Adrenal gland (tissue), 12 donors: ENCODE data around the gene YOD1. TPM values are rescaled to one million over a fixed set of nuclear protein-coding genes. Genes with fewer than 3 reads are reported as not detected.

Experiments
- DNase-seq, 7 donors: peaks; one replicate each; pipeline ENCODE4 v3.0.0-alpha.2; 2019 to 2020
- H3K27ac ChIP-seq, 5 donors: fragments of 200-600 bp; sonication (generic) in 4 of 5; 1 replicate in 3 of 5; 2 replicates in 2 of 5; pipeline versions ENCODE4 v1.5.1 to v1.8.0; 2016 to 2020; ENCODE audit warnings: mild to moderate bottlenecking in 1 of 5
- H3K27me3 ChIP-seq: fragments of 200-600 bp; 2 replicates; pipeline ENCODE4 v1.8.0; 2021
- H3K36me3 ChIP-seq, 2 donors: fragments of 200-600 bp; replicated peaks in 1 of 2; 1 replicate in 1 of 2; 2 replicates in 1 of 2; pipeline versions ENCODE4 v1.5.1 to v1.8.0; 2018 to 2022
- H3K4me1 ChIP-seq, 2 donors: fragments of 200-600 bp; replicated peaks in 1 of 2; 1 replicate in 1 of 2; 2 replicates in 1 of 2; pipeline versions ENCODE4 v1.5.1 to v1.8.0; 2018 to 2021
- H3K4me3 ChIP-seq, 4 donors: fragments of 200-600 bp; sonication (generic) in 3 of 4; one replicate each; pipeline ENCODE4 v1.5.1; 2016 to 2018
- H3K9me3 ChIP-seq, 3 donors: fragments of 200-600 bp; sonication (generic) in 1 of 3; replicated peaks in 1 of 3; 1 replicate in 2 of 3; 2 replicates in 1 of 3; pipeline versions ENCODE4 v1.5.1 to v1.8.0; 2016 to 2021
- POLR2A ChIP-seq, 2 donors: fragments of 450-650 bp; IDR thresholded peaks; one replicate each; pipeline ENCODE4 v1.6.1; 2017; ENCODE audit warnings: antibody characterized with exemption in 2 of 2, mild to moderate bottlenecking in 2 of 2, moderate library complexity in 1 of 2
- WGBS, 4 donors: extraction: QIAGEN DNeasy Blood & Tissue Kit in 2 of 4; methylation state at CpG; one replicate each; pipeline versions ENCODE4 v1.1.5 to v1.1.7; 2013 to 2017; 5-methylcytosine and 5-hydroxymethylcytosine counted together
- intact Hi-C, 2 donors: fragments of 100-400 bp; cut with DNase I; formaldehyde crosslinking; loops; one replicate each; pipeline versions ENCODE4 v1.14.1 to v1.15.0; 2022 to 2023
- polyA plus RNA-seq, 3 donors: library from polyadenylated mRNA; stranded (reverse); fragments of 200-250 nt in 2 of 3; fragments of 350-450 nt in 1 of 3; fragmentation: Illumina TruSeq in 1 of 3; extraction: RNeasy Lipid Tissue Mini Kit (QIAGEN cat#74804) in 1 of 3; gene quantifications; one replicate each; pipeline ENCODE4 v1.2.3, GENCODE V29; 2013 to 2014
- total RNA-seq, 9 donors: library from RNA; depleted of rRNA in 4 of 9; stranded (reverse); fragments of >200 nt in 4 of 9; fragments of 120-200 nt in 1 of 9; fragmentation: NEBNext Ultra II Directional in 1 of 9; extraction: Animal tissue kit (Norgen Biotek cat#: 25700) in 1 of 9; gene quantifications; one replicate each; pipeline versions ENCODE4 v1.1.0 to v1.2.4, GENCODE V29; 2013 to 2023
- TF ChIP-seq, protein P1 (sequence below), 6 experiments: fragments of 450-650 bp in 4 of 6; fragments of 200-600 bp in 2 of 6; sonication (generic) in 1 of 6; IDR thresholded peaks; 1 replicate in 5 of 6; 2 replicates in 1 of 6; pipeline versions ENCODE4 v1.5.1 to v1.8.0; 2016 to 2021; ENCODE audit warnings: antibody characterized with exemption in 6 of 6, mild to moderate bottlenecking in 2 of 6, moderate library complexity in 1 of 6
- donor health status: healthy with polysubstance abuse.
- donor health status: Bipolar disorder and iron deficiency.
- donor health status: DM: yes; HTN: yes; CAD: no.
- donor health status: DM: no; HTN: no; CAD: no.
- donor health status: DM: no; HTN: no; CAD: no.
- donor health status: DM: yes; HTN: yes; CAD: no.

The YOD1 gene
- total and polyA plus RNA-seq, 12 donors, result 2.5 to 22.1 (median 8.6) TPM

DNA sequence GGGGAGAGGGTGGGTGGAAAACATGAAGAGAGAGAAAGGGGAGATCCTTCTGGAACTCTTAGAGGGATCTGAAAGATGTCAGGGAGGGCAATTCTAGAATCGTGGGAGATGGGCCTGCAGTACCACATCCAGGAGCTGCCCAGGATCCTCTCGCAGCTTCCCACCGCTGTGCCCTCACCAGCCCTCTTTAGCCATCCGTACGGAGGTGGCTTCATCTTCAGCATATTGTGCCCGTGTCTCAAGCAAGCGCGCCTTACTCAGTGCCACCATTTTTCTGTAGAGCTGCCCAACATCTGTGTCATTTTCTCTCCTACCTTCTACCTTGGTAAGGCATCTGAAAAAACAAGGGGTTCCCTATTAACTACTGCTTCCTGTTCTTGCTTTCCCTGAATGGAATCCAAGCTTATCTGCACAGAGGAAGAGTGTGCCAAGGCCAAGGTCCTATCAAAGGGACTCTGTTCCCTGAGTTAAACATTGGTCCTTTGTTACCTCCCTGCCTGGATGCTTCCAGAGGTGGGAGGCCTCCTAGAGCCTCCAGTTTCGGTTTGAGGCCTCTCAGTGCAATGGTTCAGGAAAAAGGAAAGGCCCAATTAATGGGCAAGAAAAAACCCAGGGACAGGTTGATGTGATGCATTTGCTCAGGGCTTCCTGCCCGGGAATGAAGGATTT lies 41.7 kb downstream of the YOD1 start:
- no peaks in the 10 kb centered on the region for H3K4me1 ChIP-seq
- intact Hi-C loops, result no loop called here
- DNase-seq, result no peak
- no peak overlapping the region for H3K27ac ChIP-seq
- no peaks in the 10 kb centered on the region for H3K27me3 ChIP-seq
- H3K36me3 ChIP-seq, result no peaks in the 10 kb centered on the region
- no peak overlapping the region for H3K4me3 ChIP-seq
- H3K9me3 ChIP-seq, result no peaks in the 10 kb centered on the region
- 89 to 94% (median 91%) methylated on average over 10 of the region's 10 CpGs for WGBS, 4 donors
- TF ChIP-seq POLR2A (IDR thresholded peaks at IDR 0.05), result no peak
- TF ChIP-seq, protein P1, sequence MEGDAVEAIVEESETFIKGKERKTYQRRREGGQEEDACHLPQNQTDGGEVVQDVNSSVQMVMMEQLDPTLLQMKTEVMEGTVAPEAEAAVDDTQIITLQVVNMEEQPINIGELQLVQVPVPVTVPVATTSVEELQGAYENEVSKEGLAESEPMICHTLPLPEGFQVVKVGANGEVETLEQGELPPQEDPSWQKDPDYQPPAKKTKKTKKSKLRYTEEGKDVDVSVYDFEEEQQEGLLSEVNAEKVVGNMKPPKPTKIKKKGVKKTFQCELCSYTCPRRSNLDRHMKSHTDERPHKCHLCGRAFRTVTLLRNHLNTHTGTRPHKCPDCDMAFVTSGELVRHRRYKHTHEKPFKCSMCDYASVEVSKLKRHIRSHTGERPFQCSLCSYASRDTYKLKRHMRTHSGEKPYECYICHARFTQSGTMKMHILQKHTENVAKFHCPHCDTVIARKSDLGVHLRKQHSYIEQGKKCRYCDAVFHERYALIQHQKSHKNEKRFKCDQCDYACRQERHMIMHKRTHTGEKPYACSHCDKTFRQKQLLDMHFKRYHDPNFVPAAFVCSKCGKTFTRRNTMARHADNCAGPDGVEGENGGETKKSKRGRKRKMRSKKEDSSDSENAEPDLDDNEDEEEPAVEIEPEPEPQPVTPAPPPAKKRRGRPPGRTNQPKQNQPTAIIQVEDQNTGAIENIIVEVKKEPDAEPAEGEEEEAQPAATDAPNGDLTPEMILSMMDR (IDR thresholded peaks at IDR 0.05), result no peak

DNA sequence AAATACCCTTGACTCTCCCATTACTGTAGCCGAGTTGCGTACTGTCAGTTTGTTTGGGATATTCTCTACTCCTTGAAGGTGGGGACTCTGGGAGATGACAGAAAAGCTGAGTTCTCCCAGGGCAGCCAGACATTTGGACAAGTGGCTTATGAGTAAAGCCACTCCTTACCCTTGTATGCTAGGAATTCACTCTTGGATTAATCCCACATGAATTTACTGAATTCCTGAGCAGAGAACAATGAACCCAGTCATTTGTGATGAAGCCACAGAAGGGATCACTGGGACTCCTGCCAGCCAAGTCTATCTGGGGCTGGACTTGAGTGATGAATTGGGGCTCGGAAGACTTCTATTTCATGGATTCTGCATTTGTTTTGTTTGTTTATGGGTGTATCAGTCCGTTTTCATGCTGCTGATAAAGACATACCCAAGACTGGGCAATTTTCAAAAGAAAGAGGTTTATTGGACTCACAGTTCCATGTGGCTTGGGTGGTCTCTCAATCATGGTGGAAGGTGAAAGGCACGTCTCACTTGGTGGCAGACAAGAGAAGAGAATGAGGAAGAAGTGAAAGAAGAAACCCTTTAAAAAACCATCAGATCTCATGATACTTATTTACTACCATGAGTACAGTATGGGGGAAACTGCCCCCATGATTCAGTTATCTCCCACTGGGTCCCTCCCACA lies 43.5 kb downstream of the YOD1 start:
- peak in 2 of 7 donors; percentile 22 to 44 for DNase-seq
- Histone ChIP-seq H3K27ac (peak overlapping the region in 1 of 5 donors; percentile 14), H3K4me3 (no peak overlapping the region), H3K27me3 (no peaks in the 10 kb centered on the region), H3K9me3 (no peaks in the 10 kb centered on the region), H3K4me1 (no peaks in the 10 kb centered on the region), H3K36me3 (no peaks in the 10 kb centered on the region)
- TF ChIP-seq, protein P1 (IDR thresholded peaks at IDR 0.05), result no peak
- TF ChIP-seq POLR2A (IDR thresholded peaks at IDR 0.05), result no peak
- 70 to 82% (median 77%) methylated on average over 5 of the region's 5 CpGs for WGBS, 4 donors
- intact Hi-C loops, result no loop called here

DNA sequence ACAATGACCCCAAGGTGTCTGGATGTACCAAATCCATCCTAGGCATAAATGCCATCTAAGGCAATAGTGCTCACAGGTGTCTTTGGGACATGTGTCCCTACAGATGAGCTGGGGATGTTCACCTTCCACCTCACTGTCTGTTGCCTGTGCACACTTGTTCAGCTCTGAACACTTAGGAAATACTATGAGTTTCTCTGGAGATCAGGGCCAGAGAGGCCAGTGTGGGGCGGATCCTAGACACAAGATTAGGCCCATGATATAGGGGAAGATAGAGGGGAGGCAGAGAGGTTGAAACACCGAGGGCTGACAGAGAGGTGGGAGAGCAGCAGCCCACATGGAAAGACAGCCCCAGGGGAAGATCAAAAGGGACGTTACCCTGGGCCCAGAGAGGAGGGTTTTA lies 44.1 kb downstream of the YOD1 start:
- TF ChIP-seq, protein P1 (IDR thresholded peaks at IDR 0.05), result no peak
- TF ChIP-seq POLR2A (IDR thresholded peaks at IDR 0.05), result no peak
- no peaks in the 10 kb centered on the region for H3K27me3 ChIP-seq
- intact Hi-C loops, result no loop called here
- no peaks in the 10 kb centered on the region for H3K9me3 ChIP-seq
- H3K36me3 ChIP-seq, result no peaks in the 10 kb centered on the region
- 82 to 84% (median 83%) methylated on average over 3 of the region's 3 CpGs for WGBS, 4 donors
- no peak for DNase-seq
- no peak overlapping the region for H3K4me3 ChIP-seq
- no peaks in the 10 kb centered on the region for H3K4me1 ChIP-seq
- peak overlapping the region in 1 of 5 donors; percentile 14 for H3K27ac ChIP-seq

DNA sequence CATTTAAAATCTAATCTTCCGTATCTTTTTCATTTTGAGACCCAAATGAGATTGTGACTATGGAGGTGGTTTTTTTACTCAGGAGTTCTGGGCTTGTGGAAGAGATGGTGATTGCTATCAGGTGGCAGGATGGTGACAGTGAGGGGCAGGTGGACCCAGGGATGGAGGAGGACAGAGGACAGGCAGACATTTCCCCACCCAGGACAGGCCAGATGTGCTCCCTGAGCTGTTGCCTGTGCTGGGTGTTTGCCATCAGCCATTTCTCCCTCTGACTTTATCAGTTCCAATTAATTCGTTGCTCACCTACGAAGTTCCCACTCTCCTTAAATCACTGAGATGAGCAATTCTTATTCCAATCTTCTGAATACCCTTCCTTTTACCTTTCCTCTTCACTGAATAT lies 44.9 kb downstream of the YOD1 start:
- no peaks in the 10 kb centered on the region for H3K36me3 ChIP-seq
- no peaks in the 10 kb centered on the region for H3K4me1 ChIP-seq
- H3K27me3 ChIP-seq, result no peaks in the 10 kb centered on the region
- intact Hi-C loops, result no loop called here
- TF ChIP-seq, protein P1 (IDR thresholded peaks at IDR 0.05), result no peak
- DNase-seq, result no peak
- no peaks in the 10 kb centered on the region for H3K9me3 ChIP-seq
- no peak overlapping the region for H3K27ac ChIP-seq
- WGBS, 4 donors, result 67 to 84% (median 78%) methylated on average over 3 of the region's 3 CpGs
- H3K4me3 ChIP-seq, result no peak overlapping the region
